ENCODE data around the gene IGF2BP3. TPM values are rescaled to one million over a fixed set of nuclear protein-coding genes. Genes with fewer than 3 reads are reported as not detected.

Gene IGF2BP3
- total RNA-seq, 4 donors from 2014 or later = 45.8 TPM; not detected in 3

GRCh38 chr7:23357190-23358093 is 112.8 kb downstream of the IGF2BP3 start:
- Histone ChIP-seq H3K4me3 (no peak overlapping the region), H3K27ac (no peak overlapping the region), H3K9me3 (no peaks in the 10 kb centered on the region), H3K27me3 (no peaks in the 10 kb centered on the region), H3K4me1 (no peaks in the 10 kb centered on the region), H3K36me3 (no peaks in the 10 kb centered on the region)
- TF ChIP-seq CTCF (IDR thresholded peaks at IDR 0.05) (no peak), POLR2A (IDR thresholded peaks at IDR 0.05) (no peak)
- no peak for DNase-seq
- intact Hi-C loops (cut with DNase I; ENCODE audit: low total_unique reads) = no loop called here

GRCh38 chr7:23356726-23357125 is 113.6 kb downstream of the IGF2BP3 start:
- no peaks in the 10 kb centered on the region for H3K4me1 ChIP-seq
- intact Hi-C loops (cut with DNase I; ENCODE audit: low total_unique reads) = no loop called here
- H3K27ac ChIP-seq = no peak overlapping the region
- no peak for DNase-seq
- TF ChIP-seq CTCF (IDR thresholded peaks at IDR 0.05) (no peak), POLR2A (IDR thresholded peaks at IDR 0.05) (no peak)
- no peaks in the 10 kb centered on the region for H3K27me3 ChIP-seq
- no peak overlapping the region for H3K4me3 ChIP-seq
- no peaks in the 10 kb centered on the region for H3K36me3 ChIP-seq
- H3K9me3 ChIP-seq = no peaks in the 10 kb centered on the region

GRCh38 chr7:23356168-23356567 is 114.1 kb downstream of the IGF2BP3 start:
- DNase-seq = no peak
- Histone ChIP-seq H3K27ac (no peak overlapping the region), H3K36me3 (no peaks in the 10 kb centered on the region), H3K4me1 (no peaks in the 10 kb centered on the region), H3K9me3 (no peaks in the 10 kb centered on the region), H3K27me3 (no peaks in the 10 kb centered on the region), H3K4me3 (no peak overlapping the region)
- TF ChIP-seq CTCF (IDR thresholded peaks at IDR 0.05) (no peak), POLR2A (IDR thresholded peaks at IDR 0.05) (no peak)
- intact Hi-C loops (cut with DNase I; ENCODE audit: low total_unique reads) = no loop called here

GRCh38 chr7:23353172-23353571 is 117.1 kb downstream of the IGF2BP3 start:
- Histone ChIP-seq H3K4me1 (no peaks in the 10 kb centered on the region), H3K27ac (no peak overlapping the region), H3K36me3 (no peaks in the 10 kb centered on the region), H3K4me3 (no peak overlapping the region), H3K9me3 (no peaks in the 10 kb centered on the region), H3K27me3 (no peaks in the 10 kb centered on the region)
- intact Hi-C loops (cut with DNase I; ENCODE audit: low total_unique reads) = no loop called here
- TF ChIP-seq POLR2A (IDR thresholded peaks at IDR 0.05) = no peak
- no peak for DNase-seq

DNA sequence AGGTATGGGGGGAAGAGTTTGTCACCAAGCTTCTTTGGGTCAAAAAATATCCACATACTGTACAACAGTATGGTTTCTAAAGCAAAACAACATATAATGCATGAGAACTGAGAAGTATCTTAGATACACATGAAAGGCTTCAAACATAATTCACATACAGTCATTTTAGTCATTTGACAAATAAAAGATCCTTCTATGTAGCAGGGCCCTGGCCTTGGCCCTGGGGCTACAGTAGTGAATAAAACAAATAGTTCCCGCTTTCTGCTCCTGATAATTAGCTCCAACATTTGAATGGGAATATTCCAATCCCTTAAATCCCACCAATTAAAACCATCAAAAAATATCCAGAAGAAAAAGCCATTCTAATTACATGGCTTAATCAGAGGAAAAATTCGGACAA is 119.8 kb downstream of the IGF2BP3 start:
- H3K27ac ChIP-seq = no peak overlapping the region
- TF ChIP-seq CTCF (IDR thresholded peaks at IDR 0.05) = no peak
- TF ChIP-seq POLR2A (IDR thresholded peaks at IDR 0.05) = no peak
- DNase-seq = no peak
- H3K4me1 ChIP-seq = no peaks in the 10 kb centered on the region
- H3K9me3 ChIP-seq = no peaks in the 10 kb centered on the region
- intact Hi-C loops (cut with DNase I; ENCODE audit: low total_unique reads) = no loop called here
- H3K27me3 ChIP-seq = no peaks in the 10 kb centered on the region
- no peak overlapping the region for H3K4me3 ChIP-seq
- H3K36me3 ChIP-seq = no peaks in the 10 kb centered on the region
